HepG2 (cell line): ENCODE data around the gene TTF2. TPM values are rescaled to one million over a fixed set of nuclear protein-coding genes. Genes with fewer than 3 reads are reported as not detected.

Source experiments
- ATAC-seq: fragments of 200-7000 bp; cut with Tn5 transposase; 3 replicates; pipeline ENCODE4 v1.9.1; 2020; ENCODE audit warnings: mild to moderate bottlenecking, moderate library complexity
- BruUV-seq: library from RNA; stranded (reverse); fragments of 400-500 nt; replicated peaks from 2 replicates; lab custom pipeline; 2021; lab: Mats Ljungman, UMichigan
- CTCF ChIA-PET: fragments of 300-600 bp; formaldehyde crosslinking; extraction: SDS; loops from one replicate; lab custom pipeline; 2021; ENCODE audit warnings: low total read pairs, inconsistent platforms, low intra/inter-chr PET ratio; lab: Yijun Ruan, JAX
- POLR2A ChIA-PET: fragments of 350-600 bp; sonication (Branson Sonifier 250); formaldehyde crosslinking; loops from one replicate; lab custom pipeline; 2020; ENCODE audit warnings: antibody characterized with exemption, inconsistent platforms; lab: Yijun Ruan, JAX
- DNase-seq: peaks from one replicate; pipeline ENCODE4 v3.0.0-alpha.2; 2015; ENCODE audit warnings: low spot score
- FAIRE-seq: peaks from 3 replicates; lab custom pipeline; 2011; peaks lifted over from hg19 to GRCh38; lab: Jason Lieb, UNC
- H2AFZ ChIP-seq: one replicate; pipeline ENCODE4 v1.6.1; 2011; ENCODE audit warnings: low read length, inconsistent platforms
- H3K27ac ChIP-seq: fragments of 300-600 bp; 3 replicates; pipeline ENCODE4 v1.8.0; 2011; ENCODE audit warnings: mixed run types, mild to moderate bottlenecking, mixed read lengths, low read length, inconsistent platforms; ENCODE audit not compliant: insufficient read depth; ENCODE audit errors: extremely low read length
- H3K27me3 ChIP-seq, 2 experiments: fragments of 200-600 bp in 1 of 2; 2 replicates in 1 of 2; 3 replicates in 1 of 2; pipeline versions ENCODE4 v1.6.0 to v1.8.0; 2011; ENCODE audit warnings: low read length in 2 of 2, mild to moderate bottlenecking in 2 of 2, moderate library complexity in 2 of 2, inconsistent platforms in 1 of 2; ENCODE audit not compliant: insufficient read depth in 2 of 2, control insufficient read depth in 1 of 2
- H3K36me3 ChIP-seq, 2 experiments: fragments of 200-600 bp in 1 of 2; replicated peaks in 1 of 2; 2 replicates in 1 of 2; 3 replicates in 1 of 2; pipeline versions ENCODE4 v1.5.1 to v1.8.0; 2011; ENCODE audit warnings: low read length in 2 of 2, inconsistent platforms in 1 of 2; ENCODE audit not compliant: insufficient read depth in 2 of 2, control insufficient read depth in 1 of 2
- H3K4me1 ChIP-seq: 2 replicates; pipeline ENCODE4 v1.5.1; 2012; ENCODE audit warnings: low read length, inconsistent platforms; ENCODE audit not compliant: insufficient read depth
- H3K4me2 ChIP-seq: 2 replicates; pipeline ENCODE4 v1.6.0; 2011; ENCODE audit warnings: low read depth, low read length, inconsistent platforms
- H3K4me3 ChIP-seq, 3 experiments: fragments of 200-600 bp in 1 of 3; sonication (generic), shearing (Covaris generic) in 1 of 3; replicated peaks in 1 of 3; 2 replicates each; pipeline ENCODE4 v1.5.1; 2011 to 2016; ENCODE audit warnings: low read length in 3 of 3, inconsistent platforms in 2 of 3, low read depth in 2 of 3, mild to moderate bottlenecking in 2 of 3, control low read depth in 1 of 3, mixed read lengths in 1 of 3; ENCODE audit not compliant: insufficient read depth in 1 of 3
- H3K79me2 ChIP-seq: one replicate; pipeline ENCODE4 v1.6.1; 2011; ENCODE audit warnings: low read length, inconsistent platforms; ENCODE audit not compliant: insufficient read depth
- H3K9ac ChIP-seq: 2 replicates; pipeline ENCODE4 v1.6.0; 2011; ENCODE audit warnings: mild to moderate bottlenecking, low read depth, low read length, inconsistent platforms; ENCODE audit not compliant: insufficient read depth
- H3K9me3 ChIP-seq: 2 replicates; pipeline ENCODE4 v1.5.1; 2012; ENCODE audit warnings: mild to moderate bottlenecking, low read length
- H4K20me1 ChIP-seq: 2 replicates; pipeline ENCODE4 v1.6.0; 2011; ENCODE audit warnings: inconsistent platforms, mild to moderate bottlenecking, low read length, moderate library complexity; ENCODE audit not compliant: insufficient read depth
- DMAP1 ChIP-seq: IDR thresholded peaks from 2 replicates; pipeline ENCODE4 v1.6.1; 2016
- SATB2 ChIP-seq: sonication (generic); formaldehyde crosslinking; IDR thresholded peaks from 2 replicates; pipeline ENCODE4 v1.5.0; 2020; ENCODE audit warnings: missing genetic modification reagents
- TFAP4 ChIP-seq: sonication (generic); IDR thresholded peaks from 2 replicates; pipeline ENCODE4 v1.6.1; 2016; ENCODE audit warnings: low read depth, borderline replicate concordance
- ZNF280B ChIP-seq: sonication (generic); formaldehyde crosslinking; IDR thresholded peaks from 2 replicates; pipeline ENCODE4 v1.5.0; 2020; ENCODE audit warnings: missing genetic modification reagents, mild to moderate bottlenecking, borderline replicate concordance
- ZNF512 ChIP-seq: sonication (generic); formaldehyde crosslinking; IDR thresholded peaks from 2 replicates; pipeline ENCODE4 v1.4.0; 2020; ENCODE audit warnings: mild to moderate bottlenecking, missing genetic modification reagents
- WGBS: methylation state at CpG from one replicate; pipeline ENCODE4 v1.1.6; 2017; ENCODE audit warnings: low lambda C conversion rate; 5-methylcytosine and 5-hydroxymethylcytosine counted together
- in situ Hi-C: cut with HindIII; loops from 2 replicates; pipeline ENCODE4 v1.10.0; 2017; ENCODE audit warnings: low pct_unique_long_range_greater_than_20kb; ENCODE audit not compliant: extremely low pct_ligation_motif_present
- intact Hi-C: fragments of 100-400 bp; cut with micrococcal nuclease; formaldehyde crosslinking; loops from one replicate; pipeline ENCODE4 v1.10.0; 2022; ENCODE audit not compliant: unreplicated experiment
- polyA plus RNA-seq, 8 experiments: library from polyadenylated mRNA; depleted of rRNA in 3 of 8; stranded (reverse) in 7 of 8; unstranded in 1 of 8; fragments of >200 nt; fragmentation: Illumina TruSeq in 4 of 8; extraction: Trizol in 4 of 8; gene quantifications; 2 replicates each; pipeline versions ENCODE4 v1.2.1 to v1.2.3, GENCODE V29; 2011 to 2016; ENCODE audit warnings: low read depth in 4 of 8, missing spikeins in 1 of 8, mixed read lengths in 1 of 8; ENCODE audit not compliant: insufficient read depth in 1 of 8
- total RNA-seq, 5 experiments: library from RNA; depleted of rRNA; stranded (reverse); fragments of >200 nt; fragmentation: Illumina TruSeq; extraction: Trizol; gene quantifications; 2 replicates each; pipeline ENCODE4 v1.2.3, GENCODE V29; 2016; ENCODE audit warnings: low read depth in 1 of 5

The TTF2 gene
- total and polyA plus RNA-seq, 2 of the 13 experiments (the other 11 are each of a cell fraction or from before 2014, with no cell fraction given) = 12.8 to 48.9 TPM

- no peak for TF ChIP-seq SATB2 (CRISPR knock-in tag)
- no peak for TF ChIP-seq ZNF512 (CRISPR knock-in tag)
- TF ChIP-seq DMAP1 (CRISPR knock-in tag) = no peak
These were observed 29.9 kb downstream of the TTF2 start (continued) for GRCh38 chr1:117089996-117090395.

GRCh38 chr1:117092594-117092993 lies 32.5 kb downstream of the TTF2 start:
- H3K4me3 ChIP-seq = no peak overlapping the region
- H3K27me3 ChIP-seq = no peaks in the 10 kb centered on the region
- H3K27ac ChIP-seq = no peak overlapping the region
- no peaks in the 10 kb centered on the region for H3K4me1 ChIP-seq
- ChIA-PET POLR2A (no interaction called here), CTCF (no interaction called here)
- in situ Hi-C loops (no loop called here), intact Hi-C loops (no loop called here)
- no peak overlapping the region for H3K9ac ChIP-seq
- H3K36me3 ChIP-seq = peaks cover 11 to 57% of the 10 kb centered on the region in 2 experiments; a peak in 4 of 5 replicates
- no peak for ATAC-seq
- no peaks in the 10 kb centered on the region for H3K9me3 ChIP-seq
- H2AFZ ChIP-seq = no peak overlapping the region
- no peak for FAIRE-seq
- H4K20me1 ChIP-seq = no peaks in the 10 kb centered on the region
- no TSS peak for BruUV-seq
- H3K79me2 ChIP-seq = no peaks in the 10 kb centered on the region
- no peak overlapping the region for H3K4me2 ChIP-seq
- 98% methylated on average over 5 of the region's 5 CpGs for WGBS
- TF ChIP-seq TFAP4 (no peak), ZNF280B (CRISPR knock-in tag) (no peak)
- DNase-seq = no peak
